ENCODE measurements around the gene PAF1.
"Not testable (repeated sequence)": the region's sequence is repeated elsewhere in the genome, so short reads cannot be mapped to it uniquely, and the experiment has no call there.

The PAF1 gene

DNA sequence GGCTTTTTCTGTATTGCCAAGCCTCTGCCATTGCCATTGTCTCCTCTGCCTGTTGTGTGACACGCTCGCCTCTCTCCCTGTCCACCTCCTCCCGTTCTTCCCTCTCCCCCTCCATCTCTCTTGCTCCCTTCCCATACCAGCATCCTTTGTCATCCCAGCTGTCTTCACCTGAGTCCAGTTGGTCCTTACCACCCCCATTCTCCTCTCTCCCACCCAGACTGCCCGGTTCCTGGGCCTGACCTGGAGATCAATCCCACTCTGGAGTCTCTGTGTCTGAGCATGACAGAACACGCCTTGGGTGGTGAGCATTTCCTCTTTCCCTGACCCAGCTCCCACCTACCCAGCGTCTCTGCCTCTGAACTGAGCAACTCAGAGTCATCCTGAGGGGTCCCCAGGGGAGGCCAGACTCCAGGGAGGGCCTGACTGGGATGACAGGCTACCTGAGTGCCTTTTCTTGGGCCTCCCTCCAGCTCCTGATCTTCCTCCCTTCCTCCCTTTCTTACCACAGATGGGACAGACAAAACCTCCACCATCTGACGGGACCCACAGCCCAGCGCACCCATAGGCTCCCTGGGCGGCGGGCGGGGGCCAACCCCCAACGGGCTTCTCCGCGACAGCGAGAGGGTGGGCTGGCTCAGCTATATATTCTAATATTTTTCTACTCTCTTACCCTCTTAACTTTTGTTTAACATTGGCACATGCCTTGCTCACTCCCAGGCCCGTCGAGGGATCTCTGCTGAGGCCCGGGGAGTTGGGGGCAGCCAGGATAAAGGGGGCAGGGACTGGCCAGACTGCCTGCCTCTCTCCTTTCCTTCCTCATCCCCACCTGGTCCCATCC is 7.7 kb downstream of the PAF1 start:
- no peak for DNase-seq (ENCODE audit: low read depth, low spot score)

DNA sequence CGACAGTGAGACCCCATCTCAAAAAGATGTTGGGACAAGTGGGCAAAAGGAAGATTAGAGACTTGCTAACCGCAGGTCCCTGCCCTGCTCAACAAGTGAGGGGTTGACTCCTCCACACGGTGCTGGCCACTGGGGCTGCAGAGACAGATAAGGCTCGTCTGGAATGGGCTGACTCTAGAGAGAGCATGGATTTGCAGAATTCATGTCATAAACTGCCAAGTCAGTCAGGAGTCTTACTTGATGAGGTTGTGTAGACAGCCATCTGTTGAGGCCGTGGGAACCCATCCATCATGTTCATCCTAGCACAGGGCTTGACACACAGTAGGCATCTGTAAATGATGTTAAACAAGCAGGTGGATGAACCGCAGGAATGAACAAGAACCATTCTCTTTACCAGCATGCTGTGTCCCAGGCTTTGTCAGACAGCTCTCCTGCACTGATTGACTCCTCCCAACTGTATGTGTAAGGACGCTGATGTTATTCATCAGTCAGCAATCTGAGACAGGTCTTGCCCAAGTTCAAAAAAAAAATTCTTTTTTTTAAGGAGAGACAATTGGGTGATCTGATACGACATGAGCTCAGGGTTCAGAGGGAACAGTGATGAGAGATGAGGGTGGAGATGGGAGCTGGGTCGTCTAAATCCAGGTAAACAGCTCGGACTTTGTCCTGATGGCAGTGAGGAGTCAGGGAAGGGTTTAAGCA is 8.8 kb downstream of the PAF1 start:
- no peak for DNase-seq (ENCODE audit: low read depth, low spot score)

DNA sequence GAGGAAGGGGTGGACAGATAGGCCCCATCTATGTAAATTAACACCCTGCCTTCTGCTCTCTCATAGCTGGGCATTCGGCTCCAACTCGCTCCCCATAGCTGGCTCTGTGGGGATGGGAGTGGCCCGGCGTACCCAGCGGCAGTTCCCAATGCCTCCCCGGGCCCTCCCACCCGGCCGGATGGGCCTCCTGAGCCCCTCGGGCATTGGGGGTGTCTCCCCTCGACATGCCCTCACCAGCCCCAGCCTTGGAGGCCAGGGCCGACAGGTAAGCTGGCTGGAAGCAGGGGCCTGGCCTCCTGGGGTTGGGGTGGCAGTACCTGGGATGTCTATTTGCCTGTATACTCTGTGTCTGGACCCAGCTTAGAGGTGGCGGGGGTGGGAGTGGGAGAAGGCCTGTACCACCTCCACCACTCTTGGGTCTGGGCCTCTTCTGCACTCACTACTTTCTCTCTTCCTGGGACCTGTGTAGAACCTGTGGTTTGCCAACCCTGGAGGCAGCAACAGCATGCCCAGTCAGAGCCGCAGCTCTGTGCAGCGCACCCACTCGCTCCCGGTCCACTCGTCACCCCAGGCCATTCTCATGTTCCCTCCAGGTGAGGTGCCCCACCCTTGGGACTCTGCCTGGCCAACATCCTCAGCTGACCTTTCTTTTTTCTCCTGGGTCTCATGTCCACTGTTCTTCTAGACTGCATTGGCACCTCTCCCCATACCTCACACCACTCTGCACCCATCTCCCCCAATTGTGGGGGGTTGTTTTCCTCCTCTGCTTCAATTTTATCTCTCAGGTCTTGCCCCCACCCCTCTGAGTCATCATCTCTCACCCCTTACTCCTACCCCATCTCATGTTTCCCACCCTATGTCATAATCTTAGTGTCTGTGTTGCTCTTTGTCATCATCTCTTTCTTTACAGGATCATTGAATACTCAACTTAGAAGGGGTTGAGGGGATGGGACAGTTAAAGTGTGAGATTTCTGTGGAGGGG is 10.1 kb downstream of the PAF1 start:
- no peak for DNase-seq (ENCODE audit: low read depth, low spot score)

DNA sequence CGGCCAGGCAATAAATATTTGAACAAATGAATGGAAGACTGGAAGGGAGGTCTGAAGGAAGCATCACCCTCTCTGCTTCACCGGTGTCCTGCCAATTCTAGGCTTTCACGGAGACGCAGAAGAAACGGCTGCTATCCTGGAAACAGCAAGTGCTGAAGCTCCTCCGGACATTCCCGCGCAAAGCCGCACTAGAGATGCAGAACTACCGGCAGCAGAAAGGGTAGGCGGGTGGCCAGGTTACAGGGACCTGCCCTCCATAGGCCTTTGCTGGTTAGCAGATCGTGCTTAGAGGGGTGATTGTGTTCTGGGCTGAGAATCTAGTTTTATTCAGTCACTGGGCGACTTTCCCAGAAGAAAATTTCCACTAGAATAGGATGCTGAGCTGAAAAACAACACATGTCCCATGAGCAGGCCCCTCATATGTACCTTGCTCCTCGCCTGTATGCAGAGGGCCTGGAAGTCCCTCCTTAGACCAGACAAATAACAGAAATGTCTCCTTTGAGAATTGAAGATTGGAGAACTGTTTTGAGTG is 11.0 kb downstream of the PAF1 start:
- DNase-seq (ENCODE audit: low read depth, low spot score) = no peak

DNA sequence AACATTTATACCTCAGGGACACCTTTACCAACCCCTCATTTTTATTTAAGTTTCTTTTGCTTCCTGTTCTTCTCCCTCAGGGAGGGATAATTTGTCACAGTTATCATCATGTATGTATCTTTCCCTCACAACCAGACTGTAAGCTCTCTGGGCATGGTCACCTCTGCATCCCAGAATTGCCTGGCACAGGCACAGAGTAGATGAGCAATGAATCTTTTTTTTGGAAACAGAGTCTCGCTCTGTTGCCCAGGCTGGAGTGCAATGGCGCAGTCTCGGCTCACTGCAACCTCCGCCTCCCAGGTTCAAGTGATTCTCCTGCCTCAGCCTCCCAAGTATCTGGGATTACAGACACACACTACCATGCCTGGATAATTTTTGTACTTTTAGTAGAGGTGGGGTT is 11.5 kb downstream of the PAF1 start:
- DNase-seq (ENCODE audit: low read depth, low spot score) = not testable (repeated sequence)

DNA sequence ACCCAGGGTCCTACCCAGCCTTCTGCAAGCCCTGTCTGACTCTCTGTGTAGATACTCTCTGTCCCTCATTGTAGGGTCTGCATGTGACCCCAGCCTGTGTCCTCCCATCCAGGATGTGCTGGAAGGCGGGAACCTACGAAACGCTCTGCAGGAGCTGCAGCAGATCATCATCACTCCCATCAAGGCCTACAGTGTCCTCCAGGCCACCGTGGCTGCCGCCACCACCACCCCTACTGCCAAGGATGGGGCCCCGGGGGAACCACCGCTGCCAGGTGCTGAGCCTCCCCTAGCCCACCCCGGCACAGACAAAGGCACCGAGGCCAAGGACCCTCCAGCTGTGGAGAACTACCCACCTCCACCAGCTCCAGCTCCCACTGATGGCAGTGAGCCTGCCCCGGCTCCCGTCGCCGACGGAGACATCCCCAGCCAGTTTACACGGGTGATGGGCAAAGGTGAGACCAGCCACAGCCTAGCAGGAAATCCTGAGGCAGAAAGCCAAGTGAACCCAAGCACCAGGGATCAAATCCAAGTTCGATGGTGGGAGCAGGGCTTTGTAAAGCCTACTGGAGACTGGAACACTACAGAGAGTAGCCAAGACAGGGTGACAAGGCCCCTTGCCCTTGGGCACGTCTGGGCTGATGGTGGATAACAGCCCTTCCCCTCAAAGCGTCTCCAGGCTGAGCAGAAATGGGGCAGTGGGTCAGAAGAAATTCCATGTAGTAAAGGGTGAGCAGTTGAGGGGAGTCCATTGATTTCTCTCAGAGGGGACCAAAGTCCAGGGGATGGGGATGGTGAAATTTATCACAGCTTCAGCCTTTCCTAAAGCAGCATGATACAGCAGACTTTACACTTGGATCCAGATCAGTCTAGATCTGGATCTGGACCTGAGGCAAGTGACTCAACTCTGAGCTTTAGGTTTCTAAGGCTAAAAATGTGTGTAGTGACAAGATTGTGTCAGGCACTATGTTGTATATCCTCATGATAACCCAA is 13.2 kb downstream of the PAF1 start:
- no peak for DNase-seq (ENCODE audit: low read depth, low spot score)

DNA sequence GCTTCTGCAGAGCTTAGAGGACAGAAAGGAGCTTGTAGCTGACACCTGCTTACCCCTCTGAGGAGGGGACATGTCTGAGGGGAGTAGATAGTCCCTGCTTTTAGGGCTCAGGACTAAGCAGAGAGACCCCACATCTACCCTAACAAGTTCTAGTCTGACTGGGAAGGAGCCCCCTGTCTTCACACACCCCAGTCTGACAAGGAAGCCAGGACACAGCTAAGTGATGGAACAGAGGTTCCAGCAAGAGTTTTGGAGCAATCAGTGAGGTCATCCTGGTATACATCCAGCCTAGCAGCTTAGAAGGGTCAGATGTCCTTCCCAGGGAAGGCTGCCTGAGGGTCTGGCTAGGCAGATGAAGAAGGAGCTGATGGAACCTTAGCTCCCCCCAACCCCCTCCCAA is 15.0 kb downstream of the PAF1 start:
- no peak for DNase-seq (ENCODE audit: low read depth, low spot score)

DNA sequence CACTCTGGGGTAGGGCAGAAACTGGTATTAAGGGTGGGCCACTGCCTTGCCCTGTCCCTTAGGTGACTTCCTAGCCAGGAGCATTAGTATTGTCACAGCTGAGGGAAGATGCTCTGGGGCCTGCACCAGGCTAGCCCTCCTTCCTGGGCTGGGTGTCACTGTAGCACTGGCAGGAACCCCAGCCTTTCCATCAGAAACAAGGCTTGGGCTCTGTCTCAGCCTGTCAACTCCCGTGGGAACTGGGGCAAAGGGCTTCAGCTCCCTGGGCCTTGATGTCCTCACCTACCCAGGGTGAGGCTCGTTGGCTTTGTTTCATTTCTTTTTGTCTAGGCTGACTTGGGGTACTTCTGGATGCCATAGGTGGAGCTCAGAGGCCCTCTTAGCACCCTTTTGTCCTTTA is 18.0 kb downstream of the PAF1 start:
- DNase-seq (ENCODE audit: low read depth, low spot score) = no peak

DNA sequence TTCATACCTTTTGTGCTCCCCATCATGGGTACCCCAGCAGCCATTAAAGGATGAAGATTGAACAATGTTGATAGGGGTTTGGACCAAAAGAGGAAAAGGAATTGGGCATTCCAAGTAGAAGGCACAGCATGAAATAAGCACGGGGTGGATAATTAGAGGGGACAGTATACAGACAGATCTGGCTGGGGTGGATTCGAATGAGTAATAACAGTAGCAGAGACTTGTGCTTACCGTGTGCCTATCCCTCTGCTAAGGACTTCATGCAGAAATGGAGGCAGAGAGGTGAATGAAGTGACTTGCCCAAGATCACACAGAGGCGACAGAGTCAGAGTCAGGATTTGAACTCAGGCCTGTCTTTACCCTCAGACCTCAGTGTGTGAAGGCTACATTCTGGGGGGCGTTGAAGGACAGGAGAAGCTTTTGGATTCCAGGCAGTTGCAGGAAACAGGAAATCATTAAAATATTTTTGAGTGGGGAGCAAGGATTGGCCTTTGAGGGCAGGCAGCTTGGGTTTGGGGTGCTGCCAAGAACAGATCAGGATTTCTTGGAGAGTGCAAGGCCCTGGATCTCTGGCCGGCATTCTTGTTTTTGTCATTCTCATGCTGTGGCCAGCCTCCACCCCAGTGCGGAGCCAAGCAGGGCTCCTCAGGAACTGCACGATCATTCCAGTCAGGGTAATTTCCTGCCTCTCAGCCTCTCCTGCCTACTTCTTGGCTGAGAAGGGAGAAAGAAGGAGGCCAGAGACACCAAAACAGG is 18.7 kb downstream of the PAF1 start:
- DNase-seq (ENCODE audit: low read depth, low spot score) = no peak

DNA sequence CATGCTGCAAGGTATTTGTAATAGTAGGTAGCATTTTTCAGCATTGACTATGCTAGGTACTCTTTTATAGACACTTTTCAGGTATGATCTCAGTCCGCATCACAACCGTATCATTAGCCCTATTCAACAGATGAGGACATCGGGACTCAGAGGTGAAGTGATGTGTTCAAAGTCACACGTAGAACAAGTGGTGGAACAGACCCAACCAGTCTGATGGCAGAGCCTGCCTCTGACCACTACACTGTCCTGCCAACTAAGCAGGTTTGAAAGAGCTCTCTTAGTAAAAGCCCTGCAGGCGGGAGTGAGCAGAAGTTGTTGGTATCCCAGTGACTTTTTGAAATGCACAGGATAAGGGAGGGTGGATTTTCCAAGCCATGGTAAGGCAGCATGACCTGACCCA is 20.2 kb downstream of the PAF1 start:
- no peak for DNase-seq (ENCODE audit: low read depth, low spot score)

DNA sequence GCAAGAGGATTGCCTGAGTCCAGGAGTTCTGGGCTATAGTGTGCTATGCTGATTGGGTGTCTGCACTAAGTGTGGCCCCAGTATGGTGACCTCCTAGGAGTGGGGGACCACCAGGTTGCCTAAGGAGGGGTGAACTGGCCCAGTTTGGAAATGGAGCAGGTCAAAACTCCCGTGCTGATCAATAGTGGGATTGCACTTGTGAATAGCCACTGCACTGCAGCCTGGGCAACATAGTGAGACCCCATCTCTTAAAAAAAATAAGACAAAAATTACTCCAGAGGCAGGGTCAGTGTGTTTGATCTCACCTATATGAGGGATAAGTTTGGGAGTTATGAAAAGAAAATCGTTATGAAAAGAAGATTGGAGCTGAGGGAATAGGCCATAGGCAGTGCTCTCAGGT is 21.7 kb downstream of the PAF1 start:
- DNase-seq (ENCODE audit: low read depth, low spot score) = no peak

DNA sequence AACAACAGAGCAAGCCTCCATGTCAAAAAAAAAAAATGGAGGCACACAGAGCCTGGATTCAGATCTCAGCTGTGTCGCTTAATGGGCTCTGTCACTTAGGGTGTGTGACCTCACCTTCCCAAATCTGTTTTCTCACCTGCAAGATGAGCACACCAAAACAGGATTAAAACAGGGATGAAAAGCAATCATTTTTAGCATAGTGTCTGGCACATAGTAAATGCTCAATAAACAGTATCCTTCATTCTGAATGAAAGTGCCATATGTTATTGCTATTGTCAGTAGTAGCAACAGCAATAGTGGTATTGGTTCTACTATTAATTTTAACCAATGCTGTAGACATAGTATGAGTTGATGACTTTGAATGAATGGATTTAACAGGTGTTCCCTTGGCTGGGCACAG is 25.4 kb downstream of the PAF1 start:
- no peak for DNase-seq (ENCODE audit: low read depth, low spot score)

DNA sequence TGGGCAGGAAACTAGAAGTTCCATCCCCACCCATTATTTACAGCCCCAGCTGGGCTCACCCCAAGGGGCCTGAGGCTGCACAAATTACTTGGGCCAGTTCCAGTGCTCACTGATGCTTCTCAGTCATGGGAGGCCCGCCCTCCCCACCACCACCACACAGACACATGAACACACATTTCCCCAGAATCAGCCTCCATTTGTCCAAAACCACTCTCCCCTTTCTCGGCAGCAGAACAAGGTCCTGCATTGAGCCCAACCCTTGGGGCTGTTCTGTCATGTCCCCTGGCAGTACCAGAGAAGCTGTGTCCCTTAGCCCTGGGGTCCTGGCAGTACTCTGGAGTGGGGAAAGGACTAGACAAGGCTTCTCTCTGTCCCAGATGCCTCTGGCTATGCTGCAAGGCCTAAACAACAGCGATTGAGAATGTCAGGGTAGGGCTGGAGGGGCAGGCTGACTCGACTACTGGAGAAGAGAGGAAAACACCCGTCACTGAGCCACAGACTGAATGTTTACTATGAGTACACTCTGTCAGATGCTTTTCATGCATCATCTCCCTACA is 26.9 kb downstream of the PAF1 start:
- DNase-seq (ENCODE audit: low read depth, low spot score) = no peak

DNA sequence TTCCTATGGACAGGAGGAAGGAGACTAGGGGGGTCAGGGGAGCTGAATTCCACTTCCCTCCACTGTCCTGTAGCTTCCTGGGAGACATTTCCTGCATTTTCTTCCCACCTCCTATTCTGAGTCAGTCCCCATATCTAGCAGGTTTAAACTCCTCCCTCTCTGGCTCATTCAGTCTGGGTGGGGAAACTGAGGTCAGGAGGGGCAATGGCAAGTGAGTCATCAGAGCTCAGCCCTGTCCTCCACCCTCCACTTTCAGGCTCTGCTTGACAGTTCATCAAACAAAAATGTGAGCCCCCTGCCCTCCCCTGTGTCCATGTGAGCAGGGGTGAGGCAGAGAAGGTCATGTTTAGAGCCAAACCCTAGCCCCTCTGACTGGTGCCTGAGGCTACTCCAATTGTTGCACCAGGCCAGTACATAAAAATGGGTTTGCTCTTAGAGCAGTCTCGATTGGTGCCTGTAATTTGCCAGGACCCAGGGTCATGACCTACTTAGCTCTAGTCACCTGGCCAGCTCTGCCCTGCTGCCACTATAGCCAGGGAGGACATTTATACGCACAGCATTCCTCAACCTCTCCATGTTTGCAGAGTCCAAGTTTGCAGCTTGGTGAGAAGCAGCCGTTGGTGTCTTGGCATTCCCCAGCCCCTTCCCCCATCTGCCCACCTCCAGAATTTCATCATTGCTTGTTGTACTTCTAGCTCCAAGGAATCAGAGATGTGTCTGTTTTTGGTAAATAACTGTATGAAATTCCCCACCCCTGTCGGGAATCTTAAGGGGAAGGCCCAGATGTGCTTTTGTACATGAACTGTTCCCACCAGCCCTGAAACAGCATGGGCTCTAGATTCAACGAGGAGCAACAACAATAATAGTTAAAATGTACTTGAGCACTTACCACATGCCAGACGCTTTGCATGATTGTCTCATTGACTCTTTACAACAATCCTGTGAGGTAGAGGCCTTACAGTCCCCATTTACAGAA is 27.9 kb downstream of the PAF1 start:
- peak; percentile 52 for DNase-seq (ENCODE audit: low read depth, low spot score)

DNA sequence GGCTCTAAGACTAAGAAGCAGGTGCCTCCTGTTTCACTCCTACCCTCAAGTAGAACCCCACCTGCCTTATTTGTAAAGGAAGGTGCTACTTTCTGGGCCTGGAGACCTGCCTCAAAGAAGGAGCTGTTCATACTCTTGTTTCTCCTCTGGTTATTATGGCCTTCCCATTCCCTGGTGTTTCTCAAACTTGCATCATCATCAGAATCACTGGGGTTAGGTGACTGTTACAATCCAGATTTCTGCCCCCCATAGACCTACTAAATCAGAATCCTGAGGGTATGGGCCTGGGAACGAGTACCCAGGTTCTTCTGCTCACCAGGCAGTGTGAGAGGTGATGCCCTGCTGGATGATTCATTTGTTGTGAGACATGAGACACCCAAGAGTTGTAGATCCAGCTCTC is 30.3 kb downstream of the PAF1 start:
- no peak for DNase-seq (ENCODE audit: low read depth, low spot score)

DNA sequence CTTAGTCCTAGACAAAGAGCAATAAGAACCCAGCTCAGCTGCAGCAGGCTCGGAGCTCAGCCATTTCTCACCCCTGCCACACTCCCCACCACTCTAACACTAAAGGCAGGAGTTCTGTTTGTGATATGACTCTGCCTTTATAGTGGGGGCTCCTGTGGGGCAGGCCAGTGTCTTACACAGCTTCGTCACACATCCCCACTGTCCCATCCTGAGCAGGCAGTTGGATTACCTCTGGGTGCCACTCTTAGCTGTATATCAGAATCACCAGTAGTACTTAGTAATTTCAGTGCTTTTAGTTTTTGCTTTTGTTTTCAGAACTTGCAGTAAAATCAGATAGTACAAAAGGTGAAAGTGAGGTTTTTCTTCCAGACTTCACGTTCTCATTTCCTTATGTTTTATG is 31.9 kb downstream of the PAF1 start:
- DNase-seq (ENCODE audit: low read depth, low spot score) = no peak

DNA sequence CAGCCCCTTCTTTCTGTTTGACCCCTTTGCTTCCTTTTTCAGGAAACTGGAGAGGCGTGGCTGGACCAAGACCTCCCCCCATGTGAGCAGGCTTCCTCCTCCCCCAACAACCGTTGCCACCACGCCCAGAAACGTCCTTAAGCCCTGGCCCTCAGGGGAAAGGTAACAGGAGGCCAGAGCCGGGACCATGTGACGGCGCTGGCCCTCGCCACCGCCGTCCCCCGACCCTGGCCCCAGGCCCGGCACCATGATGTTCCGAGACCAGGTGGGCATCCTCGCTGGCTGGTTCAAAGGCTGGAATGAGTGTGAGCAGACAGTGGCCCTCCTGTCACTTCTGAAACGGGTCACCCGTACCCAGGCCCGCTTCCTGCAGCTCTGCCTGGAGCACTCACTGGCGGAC is 34.3 kb downstream of the PAF1 start:
- no peak for DNase-seq (ENCODE audit: low read depth, low spot score)

DNA sequence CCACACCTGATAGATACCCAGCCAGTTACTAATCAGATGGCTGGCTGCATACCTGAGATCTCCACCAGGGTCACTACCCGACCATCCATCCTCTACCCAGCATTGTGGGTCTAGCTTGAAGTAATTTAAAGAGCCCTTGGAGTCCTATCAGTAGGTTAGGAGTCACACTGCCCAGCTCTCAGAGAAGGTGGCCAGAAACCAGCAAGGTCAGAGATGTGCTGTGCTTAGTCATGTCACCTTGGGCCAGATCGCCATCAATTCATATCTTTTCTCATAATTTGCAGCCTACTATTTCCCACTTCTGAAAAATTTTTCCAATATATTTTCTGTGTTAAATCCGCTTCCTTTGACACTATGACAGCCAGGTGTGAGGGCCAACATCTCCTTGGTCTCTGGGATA is 34.8 kb downstream of the PAF1 start:
- DNase-seq (ENCODE audit: low read depth, low spot score) = no peak

Measured in brain pericyte (primary cell).